NCI-H187 treated with DMSO at 0.1 percent for 48 hours (cell line): ENCODE results near the gene KCNA1.
"Not testable (repeated sequence)": the region's sequence is repeated elsewhere in the genome, so short reads cannot be mapped to it uniquely, and the experiment has no call there.

Source experiments
- DNase-seq: peaks from one replicate; lab custom pipeline; 2025; lab: John Stamatoyannopoulos, UW

The KCNA1 gene

GRCh38 chr12:4909734-4910501, at the start of gene KCNA1:
TSS of gene KCNA1 (plus strand) at chr12:4909905. CDS start at chr12:4911379, 1,474 bp downstream.
- DNase-seq, result no peak

GRCh38 chr12:4860741-4861140, 49.0 kb upstream of the KCNA1 start:
- no peak for DNase-seq

- no peak for DNase-seq
Measured at GRCh38 chr12:4862809-4863208, 46.9 kb upstream of the KCNA1 start.

- no peak for DNase-seq
Measured at GRCh38 chr12:4864575-4864974, 45.1 kb upstream of the KCNA1 start.

- no peak for DNase-seq
Measured at GRCh38 chr12:4865246-4865645, 44.5 kb upstream of the KCNA1 start.

- no peak for DNase-seq
Measured at GRCh38 chr12:4866299-4866698, 43.4 kb upstream of the KCNA1 start.

- no peak for DNase-seq
Measured at GRCh38 chr12:4867384-4867783, 42.3 kb upstream of the KCNA1 start.

- DNase-seq, result no peak
Measured at GRCh38 chr12:4870423-4870822, 39.3 kb upstream of the KCNA1 start.

GRCh38 chr12:4871514-4871913, 38.2 kb upstream of the KCNA1 start:
- DNase-seq, result no peak

GRCh38 chr12:4873947-4874346, 35.8 kb upstream of the KCNA1 start:
- no peak for DNase-seq

GRCh38 chr12:4874671-4875070, 35.0 kb upstream of the KCNA1 start:
- no peak for DNase-seq

- not testable (repeated sequence) for DNase-seq
Measured at GRCh38 chr12:4879481-4879880, 30.2 kb upstream of the KCNA1 start.

- no peak for DNase-seq
Measured at GRCh38 chr12:4881266-4882064, 28.2 kb upstream of the KCNA1 start.

GRCh38 chr12:4891866-4892265, 17.8 kb upstream of the KCNA1 start:
- DNase-seq, result no peak

- no peak for DNase-seq
Measured at GRCh38 chr12:4892418-4892817, 17.3 kb upstream of the KCNA1 start.

- no peak for DNase-seq
Measured at GRCh38 chr12:4894019-4894418, 15.7 kb upstream of the KCNA1 start.

GRCh38 chr12:4899364-4899763, 10.3 kb upstream of the KCNA1 start:
- DNase-seq, result no peak

GRCh38 chr12:4900327-4900726, 9.4 kb upstream of the KCNA1 start:
- DNase-seq, result no peak

- DNase-seq, result no peak
Measured at GRCh38 chr12:4905316-4905715, 4.4 kb upstream of the KCNA1 start.

GRCh38 chr12:4908684-4909409, 858 bp upstream of the KCNA1 start:
- DNase-seq, result no peak

- DNase-seq, result no peak
Measured at GRCh38 chr12:4909410-4909733, 333 bp upstream of the KCNA1 start.

- DNase-seq, result no peak
Measured at GRCh38 chr12:4910502-4911315, 1.0 kb downstream of the KCNA1 start.
